Activated CD4-positive, alpha-beta T cell treated with anti-CD3 and anti-CD28 coated beads for 1 hour (primary cell): ENCODE data around the gene HJURP.

Experiments used
- DNase-seq: peaks from one replicate; pipeline ENCODE4 v3.0.0-alpha.2; 2020

HJURP gene

DNA sequence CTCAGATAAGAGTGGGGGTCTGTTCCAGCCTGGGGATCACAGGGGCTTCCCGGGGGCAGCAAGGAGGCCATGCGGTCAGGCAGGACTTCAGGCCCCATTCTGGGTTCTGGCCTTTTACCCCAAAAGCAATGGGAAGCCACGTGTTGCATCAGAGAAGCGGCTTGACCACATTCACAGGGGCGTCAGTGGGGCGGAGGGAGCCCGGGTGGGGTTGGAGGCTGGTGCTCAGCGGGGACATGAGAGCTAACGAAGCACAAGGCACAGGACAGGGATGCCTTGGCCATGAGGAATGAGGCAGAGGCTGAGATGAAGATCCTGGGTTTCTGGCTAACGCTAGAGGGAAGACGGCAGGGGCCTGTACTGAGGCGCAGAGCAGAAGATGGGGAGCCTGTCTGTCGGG lies 6.1 kb downstream of the HJURP start:
- DNase-seq = no peak

GRCh38 chr2:233847248-233847898 lies 7.0 kb downstream of the HJURP start:
- DNase-seq = no peak

GRCh38 chr2:233846387-233847247 lies 7.7 kb downstream of the HJURP start:
- no peak for DNase-seq

- DNase-seq = no peak
These were observed 8.9 kb downstream of the HJURP start for GRCh38 chr2:233845301-233846060.

- DNase-seq = no peak
These were observed 9.5 kb downstream of the HJURP start for GRCh38 chr2:233844836-233845235.

- DNase-seq = no peak
These were observed 10.1 kb downstream of the HJURP start for GRCh38 chr2:233844064-233844807.

DNA sequence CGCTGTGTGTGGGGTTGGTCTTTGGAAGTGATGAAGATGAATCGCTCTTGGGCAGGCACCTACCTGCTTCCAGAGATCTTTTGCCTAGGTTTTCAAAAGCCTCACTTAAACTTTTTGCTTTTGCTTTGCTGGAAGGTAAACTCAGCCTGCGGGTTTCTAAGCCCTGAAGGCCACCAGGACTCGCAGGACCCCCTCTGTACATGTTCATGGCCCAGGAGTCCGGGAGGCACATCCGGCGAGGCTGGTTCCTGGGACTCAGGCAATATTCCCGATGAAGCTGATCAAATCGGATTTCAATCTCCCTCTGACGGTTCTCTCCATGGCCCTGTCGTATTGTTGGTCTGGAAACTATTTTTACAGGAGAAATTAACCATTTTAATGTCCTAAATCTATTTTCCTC lies 13.2 kb downstream of the HJURP start:
- DNase-seq = no peak

DNA sequence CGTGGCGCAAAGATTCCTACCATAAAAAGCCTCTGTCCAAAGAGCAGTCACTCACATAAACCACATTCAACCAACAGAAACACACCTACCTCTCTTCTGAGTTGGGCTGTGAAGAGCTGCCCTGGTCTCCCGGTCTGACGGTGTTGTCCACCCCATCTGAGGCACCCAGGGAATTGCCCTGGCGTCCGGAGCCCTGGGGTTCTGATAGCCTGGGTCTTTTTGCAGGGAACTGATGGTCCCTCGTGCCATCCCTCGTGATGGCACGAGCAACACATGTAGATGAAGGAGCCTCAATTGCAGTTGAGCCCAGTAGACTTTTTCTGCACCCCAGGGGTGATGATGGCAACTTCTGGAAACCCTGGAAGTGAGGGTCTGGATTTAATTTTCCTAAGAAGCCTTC lies 13.8 kb downstream of the HJURP start:
- DNase-seq = no peak

- no peak for DNase-seq
These were observed 14.9 kb downstream of the HJURP start for GRCh38 chr2:233839447-233839820.

- no peak for DNase-seq
These were observed 15.4 kb downstream of the HJURP start for GRCh38 chr2:233838726-233839446.

- no peak for DNase-seq
These were observed 16.1 kb downstream of the HJURP start for GRCh38 chr2:233838251-233838650.

GRCh38 chr2:233837694-233838229 lies 16.6 kb downstream of the HJURP start:
- no peak for DNase-seq

DNA sequence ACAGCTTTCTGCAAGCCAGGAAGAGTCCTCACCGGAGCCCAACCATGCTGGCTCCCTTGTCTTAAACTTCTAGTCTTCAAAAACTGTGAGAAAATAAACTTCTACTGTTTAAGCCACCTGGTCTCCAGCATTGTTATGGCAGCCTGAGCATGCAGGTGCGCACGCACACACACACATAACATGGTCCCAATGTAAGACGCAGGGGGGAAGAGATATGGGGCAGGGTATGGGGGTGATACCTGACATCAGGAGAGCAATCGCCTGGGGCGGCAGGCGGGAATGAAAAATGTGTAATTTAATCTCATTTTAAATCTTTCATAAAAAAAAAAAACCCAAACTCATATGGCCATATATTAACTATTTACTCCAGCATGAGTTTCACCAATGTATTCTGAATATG lies 18.0 kb downstream of the HJURP start:
- DNase-seq = no peak

DNA sequence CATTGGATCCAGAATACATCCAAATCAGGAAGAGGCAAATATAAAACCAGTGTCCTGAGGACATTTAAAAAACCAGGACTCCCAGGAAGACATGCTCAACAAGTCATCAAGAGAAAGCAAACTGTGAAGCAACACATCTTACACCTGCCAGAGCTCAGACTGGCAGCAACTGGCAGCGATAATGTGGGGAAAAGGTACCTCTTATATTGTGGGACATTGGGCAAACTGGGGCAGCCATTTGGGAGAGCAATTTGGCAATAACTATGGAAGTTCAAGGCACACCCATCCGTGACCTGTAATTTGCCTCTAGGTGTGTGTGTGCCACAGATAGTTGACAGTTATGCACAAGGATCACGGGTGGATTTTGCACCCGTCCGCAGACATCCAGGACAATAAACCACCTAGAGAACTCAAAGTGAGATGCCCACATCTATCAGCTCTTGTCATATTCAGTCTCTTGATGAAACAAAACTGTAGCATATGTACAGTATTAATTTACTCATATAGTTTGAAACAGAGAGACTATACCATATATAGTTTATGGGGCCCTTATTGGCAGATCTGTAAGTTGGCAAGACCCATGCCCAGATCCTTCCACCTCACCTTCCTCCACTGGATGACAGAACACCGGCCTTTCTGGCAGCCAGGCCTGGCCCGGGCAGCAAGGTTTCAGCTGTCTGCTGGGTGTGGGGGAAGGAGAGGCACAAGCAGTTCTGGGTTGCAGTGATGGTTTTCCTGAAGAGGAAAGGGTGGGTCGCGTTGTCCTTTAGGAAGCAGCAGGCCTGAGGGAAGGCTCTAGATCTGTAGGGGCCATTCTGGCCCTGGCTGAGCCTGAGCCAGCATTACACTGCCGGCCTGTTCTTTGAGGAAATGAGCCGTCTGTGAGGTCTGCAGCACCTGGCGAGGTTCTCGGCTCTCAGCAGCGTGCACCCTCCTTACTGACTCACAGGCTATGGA lies 18.8 kb downstream of the HJURP start:
- no peak for DNase-seq

- no peak for DNase-seq
These were observed 21.0 kb downstream of the HJURP start for GRCh38 chr2:233833345-233833744.

DNA sequence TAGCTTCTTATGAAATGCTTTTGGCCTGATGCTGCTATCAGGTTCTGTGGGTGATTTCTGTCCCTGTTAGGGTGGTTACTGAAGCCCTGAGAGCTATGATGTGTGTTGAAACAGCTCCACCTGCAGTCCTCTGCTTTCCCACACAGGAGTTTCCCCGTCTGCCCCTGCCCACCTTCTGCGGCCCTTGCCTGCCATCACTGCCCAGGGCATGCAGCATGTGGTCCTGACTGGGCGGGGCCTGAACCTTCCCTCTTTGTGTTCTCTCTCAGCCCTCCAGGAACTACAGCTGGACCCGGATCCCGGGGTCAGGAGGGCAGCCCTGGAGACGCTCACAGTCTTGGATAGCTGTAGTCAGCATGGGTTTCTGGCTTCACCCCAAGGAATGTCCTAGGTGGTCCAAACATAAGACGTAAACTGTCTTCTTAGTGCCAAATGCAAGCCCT lies 21.4 kb downstream of the HJURP start:
- no peak for DNase-seq

DNA sequence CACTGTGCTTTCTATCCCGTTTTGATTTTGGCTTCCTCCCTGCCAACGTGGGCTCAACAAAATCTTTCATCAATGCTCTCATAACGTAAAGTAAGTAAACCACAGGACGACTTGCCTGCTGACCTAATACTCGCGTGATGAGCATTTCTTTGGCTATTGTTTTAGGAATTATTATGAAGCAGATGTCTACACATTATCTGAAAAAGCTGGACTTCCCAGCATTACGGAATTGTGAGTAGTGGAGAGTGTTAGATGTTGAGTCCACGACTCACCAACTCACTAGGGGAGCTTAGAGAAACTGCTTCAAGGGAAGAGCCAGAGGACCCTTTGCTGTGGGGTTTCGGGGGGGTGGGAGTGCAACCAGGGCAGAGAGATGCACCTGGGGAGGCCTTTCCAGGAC lies 21.9 kb downstream of the HJURP start:
- no peak for DNase-seq

GRCh38 chr2:233831861-233832260 lies 22.5 kb downstream of the HJURP start:
- no peak for DNase-seq

- DNase-seq = no peak
These were observed 23.2 kb downstream of the HJURP start for GRCh38 chr2:233831011-233831721.
